ENCODE data around the gene BCL7B. TPM values are rescaled to one million over a fixed set of nuclear protein-coding genes. Genes with fewer than 3 reads are reported as not detected.
"Not testable (repeated sequence)": the region's sequence is repeated elsewhere in the genome, so short reads cannot be mapped to it uniquely, and the experiment has no call there.

The BCL7B gene
- 10 to 100 TPM; 60.7 to 73.0 TPM for total RNA-seq
- long read RNA-seq, transcript BCL7B-201 (6 exons, 1,975 nt), result major isoform, 28 of 50 reads
- long read RNA-seq, partial matches to known transcripts, result 9 of 50 reads
- long read RNA-seq, other reads (novel, unspliced or antisense), result 6 of 50 reads

- intact Hi-C loops (cut with DNase I), result no loop called here
- DNase-seq (peak; percentile 78), ATAC-seq (peak; percentile 68 to 82)
Measured at GRCh38 chr7:73557397-73558257, at the start of gene BCL7B. Gene BCL7B (minus strand): TSS chr7:73557690. CDS start chr7:73557578, 112 bp downstream.

- DNase-seq (no peak), ATAC-seq (no peak)
- intact Hi-C loops (cut with DNase I), result loop anchor here (2.0 to 5.0 kb wide), 4 partner anchors 62 to 252 kb away; partner anchors contain the start of gene VPS37D (in 1 of the 2)
Measured at GRCh38 chr7:73605601-73606220, 48.2 kb upstream of the BCL7B start.

- intact Hi-C loops (cut with DNase I), result no loop called here
- DNase-seq (no peak), ATAC-seq (no peak)
Measured at GRCh38 chr7:73602721-73603651, 45.5 kb upstream of the BCL7B start.

GRCh38 chr7:73599916-73600315 is 42.4 kb upstream of the BCL7B start:
- intact Hi-C loops (cut with DNase I), result no loop called here

GRCh38 chr7:73599151-73599882 is 41.8 kb upstream of the BCL7B start:
- no peak for DNase-seq
- ATAC-seq, result no peak
- intact Hi-C loops (cut with DNase I), result no loop called here

More at GRCh38 chr7:73599916-73600315, 42.4 kb upstream of the BCL7B start:
- no peak for DNase-seq
- no peak for ATAC-seq

- no peak for DNase-seq
- intact Hi-C loops (cut with DNase I), result no loop called here
Measured at GRCh38 chr7:73597978-73598782, 40.7 kb upstream of the BCL7B start.

GRCh38 chr7:73596191-73597065 is 38.9 kb upstream of the BCL7B start:
- intact Hi-C loops (cut with DNase I), result no loop called here
- ATAC-seq, result no peak
- no peak for DNase-seq

More at GRCh38 chr7:73597978-73598782, 40.7 kb upstream of the BCL7B start:
- no peak for ATAC-seq

GRCh38 chr7:73595358-73595757 is 37.9 kb upstream of the BCL7B start:
- no peak for DNase-seq
- intact Hi-C loops (cut with DNase I), result no loop called here
- ATAC-seq, result no peak

GRCh38 chr7:73593207-73594045 is 35.9 kb upstream of the BCL7B start:
- intact Hi-C loops (cut with DNase I), result no loop called here
- DNase-seq (no peak), ATAC-seq (no peak)

GRCh38 chr7:73586911-73587310 is 29.4 kb upstream of the BCL7B start:
- DNase-seq (no peak), ATAC-seq (no peak)
- intact Hi-C loops (cut with DNase I), result no loop called here

GRCh38 chr7:73585196-73585595 is 27.7 kb upstream of the BCL7B start:
- DNase-seq (no peak), ATAC-seq (no peak)
- intact Hi-C loops (cut with DNase I), result no loop called here

- no peak for DNase-seq
- intact Hi-C loops (cut with DNase I), result no loop called here
- no peak for ATAC-seq
Measured at GRCh38 chr7:73582664-73583202, 25.2 kb upstream of the BCL7B start.

GRCh38 chr7:73581006-73581405 is 23.5 kb upstream of the BCL7B start:
- DNase-seq; ATAC-seq; intact Hi-C loops (cut with DNase I): not testable (repeated sequence)

GRCh38 chr7:73578342-73579128 is 21.0 kb upstream of the BCL7B start, which contains the start of gene TBL2:
Gene TBL2 (minus strand): TSS chr7:73578579. CDS start chr7:73578549, 30 bp downstream.
- intact Hi-C loops (cut with DNase I), result no loop called here
- DNase-seq (peak; percentile 99), ATAC-seq (peak; percentile 96 to 97)

Measured in left cardiac atrium (tissue), 4 donors.